Glutamatergic neuron (in vitro differentiated cells): ENCODE results near the gene SLC3A2. TPM values are rescaled to one million over a fixed set of nuclear protein-coding genes. Genes with fewer than 3 reads are reported as not detected.

Experiments used
- DNase-seq: peaks from one replicate; pipeline ENCODE4 v3.0.0; 2022
- H3K27ac Mint-ChIP-seq: one replicate; pipeline ENCODE4 v1.8.0; 2020; ENCODE audit warnings: mild to moderate bottlenecking, mixed read lengths, inconsistent platforms; ENCODE audit not compliant: unreplicated experiment
- H3K27me3 Mint-ChIP-seq: one replicate; pipeline ENCODE4 v1.8.0; 2020; ENCODE audit warnings: mild to moderate bottlenecking, moderate library complexity, mixed read lengths, inconsistent platforms; ENCODE audit not compliant: unreplicated experiment
- H3K36me3 Mint-ChIP-seq: one replicate; pipeline ENCODE4 v1.8.0; 2020; ENCODE audit warnings: mild to moderate bottlenecking, mixed read lengths, inconsistent platforms; ENCODE audit not compliant: unreplicated experiment
- H3K4me1 Mint-ChIP-seq: one replicate; pipeline ENCODE4 v1.8.0; 2020; ENCODE audit warnings: mild to moderate bottlenecking, low read depth, mixed read lengths, inconsistent platforms; ENCODE audit not compliant: unreplicated experiment
- H3K4me3 Mint-ChIP-seq: one replicate; pipeline ENCODE4 v1.8.0; 2020; ENCODE audit warnings: mild to moderate bottlenecking, mixed read lengths, inconsistent platforms; ENCODE audit not compliant: unreplicated experiment
- H3K9me3 Mint-ChIP-seq: one replicate; pipeline ENCODE4 v1.8.0; 2020; ENCODE audit warnings: mild to moderate bottlenecking, moderate library complexity, mixed read lengths, inconsistent platforms; ENCODE audit not compliant: unreplicated experiment
- CTCF ChIP-seq: fragments of 200-600 bp; sonication (generic); IDR thresholded peaks from one replicate; pipeline ENCODE4 v1.5.0; 2021; ENCODE audit not compliant: partially characterized antibody, unreplicated experiment
- total RNA-seq: library from RNA; stranded (reverse); fragmentation: NEBNext Ultra II Directional; extraction: Animal tissue kit (Norgen Biotek cat#: 25700); gene quantifications from one replicate; pipeline ENCODE4 v1.2.1, GENCODE V29; 2021; ENCODE audit not compliant: unreplicated experiment

SLC3A2 gene
- total RNA-seq, 1 donor from 2014 or later: 221 TPM

GRCh38 chr11:62902932-62903331, 22.2 kb downstream of the SLC3A2 start:
- no peak overlapping the region for H3K4me3 Mint-ChIP-seq
- DNase-seq: no peak
- peaks cover 1% of the 10 kb centered on the region for H3K9me3 Mint-ChIP-seq
- no peaks in the 10 kb centered on the region for H3K36me3 Mint-ChIP-seq
- H3K4me1 Mint-ChIP-seq: no peaks in the 10 kb centered on the region
- no peak overlapping the region for H3K27ac Mint-ChIP-seq
- no peaks in the 10 kb centered on the region for H3K27me3 Mint-ChIP-seq
- TF ChIP-seq CTCF: no peak

GRCh38 chr11:62905296-62905695, 24.6 kb downstream of the SLC3A2 start:
- no peaks in the 10 kb centered on the region for H3K27me3 Mint-ChIP-seq
- no peak for TF ChIP-seq CTCF
- no peaks in the 10 kb centered on the region for H3K4me1 Mint-ChIP-seq
- peaks cover 1% of the 10 kb centered on the region for H3K9me3 Mint-ChIP-seq
- peak overlapping the region; percentile 45 for H3K27ac Mint-ChIP-seq
- no peak overlapping the region for H3K4me3 Mint-ChIP-seq
- H3K36me3 Mint-ChIP-seq: no peaks in the 10 kb centered on the region
- no peak for DNase-seq

GRCh38 chr11:62905927-62906531, 25.3 kb downstream of the SLC3A2 start:
- no peak overlapping the region for H3K4me3 Mint-ChIP-seq
- H3K27ac Mint-ChIP-seq: no peak overlapping the region
- DNase-seq: peak; percentile 90
- H3K27me3 Mint-ChIP-seq: no peaks in the 10 kb centered on the region
- peaks cover 1% of the 10 kb centered on the region for H3K9me3 Mint-ChIP-seq
- no peaks in the 10 kb centered on the region for H3K4me1 Mint-ChIP-seq
- TF ChIP-seq CTCF: peak; percentile 94
- H3K36me3 Mint-ChIP-seq: no peaks in the 10 kb centered on the region

GRCh38 chr11:62908468-62909072, 27.9 kb downstream of the SLC3A2 start:
- DNase-seq: no peak
- Mint-ChIP-seq H3K36me3 (no peaks in the 10 kb centered on the region), H3K27ac (no peak overlapping the region), H3K4me1 (no peaks in the 10 kb centered on the region), H3K4me3 (no peak overlapping the region), H3K27me3 (no peaks in the 10 kb centered on the region), H3K9me3 (no peaks in the 10 kb centered on the region)
- TF ChIP-seq CTCF: no peak

- Mint-ChIP-seq H3K9me3 (no peaks in the 10 kb centered on the region), H3K27ac (no peak overlapping the region)
- peak; percentile 71 for DNase-seq
Measured at GRCh38 chr11:62909107-62909894, 28.6 kb downstream of the SLC3A2 start.

More at GRCh38 chr11:62909107-62909894, 28.6 kb downstream of the SLC3A2 start:
- Mint-ChIP-seq H3K4me1 (no peaks in the 10 kb centered on the region), H3K4me3 (no peak overlapping the region), H3K36me3 (no peaks in the 10 kb centered on the region), H3K27me3 (no peaks in the 10 kb centered on the region)
- TF ChIP-seq CTCF: peak; percentile 61
